PC-3 (cell line): ENCODE results near the gene LZTFL1. TPM values are rescaled to one million over a fixed set of nuclear protein-coding genes. Genes with fewer than 3 reads are reported as not detected.

Experiments
- ATAC-seq: fragments of 200-7000 bp; cut with Tn5 transposase; 2 replicates; pipeline ENCODE4 v1.9.1; 2020; ENCODE audit warnings: mild to moderate bottlenecking, moderate library complexity
- BruUV-seq: library from RNA; stranded (reverse); fragments of 400-500 nt; replicated peaks from 2 replicates; lab custom pipeline; 2021; lab: Mats Ljungman, UMichigan
- CTCF ChIA-PET: fragments of 300-600 bp; sonication (Branson Sonifier 250); formaldehyde crosslinking; loops from one replicate; lab custom pipeline; 2022; ENCODE audit warnings: antibody characterized with exemption; lab: Charles Lee
- POLR2A ChIA-PET: fragments of 300-600 bp; sonication (Branson Sonifier 250); formaldehyde crosslinking; loops from one replicate; lab custom pipeline; 2022; ENCODE audit warnings: antibody characterized with exemption; ENCODE audit not compliant: unreplicated experiment; lab: Charles Lee
- DNase-seq: peaks from one replicate; pipeline ENCODE4 v3.0.0-alpha.2; 2015
- H2AFZ ChIP-seq: fragments of 300-600 bp; sonication (generic); 2 replicates; pipeline ENCODE4 v1.6.0; 2016; ENCODE audit warnings: antibody characterized with exemption, low read length
- H3F3A ChIP-seq: fragments of 300-600 bp; sonication (generic); one replicate; pipeline ENCODE4 v1.6.0; 2017; ENCODE audit warnings: antibody characterized with exemption, low read length, control low read depth, mild to moderate bottlenecking; ENCODE audit not compliant: unreplicated experiment
- H3K27ac ChIP-seq: fragments of 300-600 bp; sonication (generic); 2 replicates; pipeline ENCODE4 v1.5.1; 2016; ENCODE audit warnings: mild to moderate bottlenecking, low read length
- H3K27me3 ChIP-seq: fragments of 300-600 bp; sonication (generic); 2 replicates; pipeline ENCODE4 v1.6.1; 2016; ENCODE audit warnings: low read length, mixed read lengths
- H3K36me3 ChIP-seq: fragments of 300-600 bp; sonication (generic); 2 replicates; pipeline ENCODE4 v1.6.1; 2016; ENCODE audit warnings: low read depth, mixed run types, low read length, mixed read lengths
- H3K4me1 ChIP-seq: fragments of 300-600 bp; sonication (generic); 2 replicates; pipeline ENCODE4 v1.5.1; 2016; ENCODE audit warnings: low read length; ENCODE audit not compliant: insufficient read depth
- H3K4me2 ChIP-seq: fragments of 300-600 bp; sonication (generic); 2 replicates; pipeline ENCODE4 v1.6.0; 2016; ENCODE audit warnings: low read length
- H3K4me3 ChIP-seq: fragments of 300-600 bp; sonication (generic); 2 replicates; pipeline ENCODE4 v1.5.1; 2016; ENCODE audit warnings: mild to moderate bottlenecking, low read length, mixed read lengths
- H3K79me2 ChIP-seq: fragments of 300-600 bp; sonication (generic); 2 replicates; pipeline ENCODE4 v1.6.1; 2017; ENCODE audit warnings: low read length, mixed read lengths
- H3K9ac ChIP-seq: fragments of 300-600 bp; sonication (generic); 2 replicates; pipeline ENCODE4 v1.6.0; 2016; ENCODE audit warnings: mild to moderate bottlenecking, low read length
- H3K9me2 ChIP-seq: fragments of 300-600 bp; sonication (generic); replicated peaks from 2 replicates; pipeline ENCODE4 v1.6.1; 2016; ENCODE audit warnings: mixed run types, low read length, mixed read lengths
- H3K9me3 ChIP-seq: fragments of 300-600 bp; sonication (generic); 2 replicates; pipeline ENCODE4 v1.6.1; 2016; ENCODE audit warnings: low read length, mixed read lengths
- H4K20me1 ChIP-seq: fragments of 300-600 bp; sonication (generic); 2 replicates; pipeline ENCODE4 v1.6.1; 2016; ENCODE audit warnings: low read length, mixed read lengths
- CTCF ChIP-seq: fragments of 300-600 bp; sonication (generic); conservative IDR thresholded peaks from 2 replicates; pipeline ENCODE4 v1.5.1; 2017; ENCODE audit warnings: antibody characterized with exemption, low read depth, mild to moderate bottlenecking, low read length
- EZH2 ChIP-seq: fragments of 300-600 bp; sonication (generic); IDR thresholded peaks from one replicate; pipeline ENCODE4 v1.6.1; 2017; ENCODE audit warnings: antibody characterized with exemption, mild to moderate bottlenecking, low read length; ENCODE audit not compliant: unreplicated experiment
- EZH2phosphoT487 ChIP-seq: fragments of 300-600 bp; sonication (generic); IDR thresholded peaks from 2 replicates; pipeline ENCODE4 v1.6.1; 2018; ENCODE audit warnings: mild to moderate bottlenecking, antibody characterized with exemption, low read length, borderline replicate concordance
- intact Hi-C: fragments of 100-400 bp; cut with micrococcal nuclease; formaldehyde crosslinking; loops from 2 replicates; pipeline ENCODE4 v1.9.0; 2023
- total RNA-seq: library from RNA; depleted of rRNA; stranded (reverse); fragments of >200 nt; gene quantifications from 2 replicates; pipeline ENCODE4 v1.2.3, GENCODE V29; 2014; rRNA removed

Gene LZTFL1
- total RNA-seq, 1 experiment from 2014 or later = 14.2 TPM

GRCh38 chr3:45773714-45774449 lies 68.0 kb downstream of the LZTFL1 start:
- Histone ChIP-seq H4K20me1 (no peaks in the 10 kb centered on the region), H3K4me1 (no peaks in the 10 kb centered on the region), H2AFZ (no peak overlapping the region), H3K4me2 (no peak overlapping the region), H3F3A (no peaks in the 10 kb centered on the region), H3K9me2 (no peaks in the 10 kb centered on the region), H3K27ac (no peak overlapping the region), H3K9ac (no peak overlapping the region), H3K9me3 (no peaks in the 10 kb centered on the region), H3K36me3 (no peaks in the 10 kb centered on the region), H3K27me3 (no peaks in the 10 kb centered on the region), H3K79me2 (no peaks in the 10 kb centered on the region), H3K4me3 (no peak overlapping the region)
- intact Hi-C loops = no loop called here
- BruUV-seq = no TSS peak
- TF ChIP-seq CTCF = no peak
- no peak for TF ChIP-seq EZH2phosphoT487
- no peak for TF ChIP-seq EZH2
- ATAC-seq (no peak; the same call in 1 of the 2 replicates), DNase-seq (peak; percentile 11)
- ChIA-PET CTCF (no interaction called here), POLR2A (interaction anchor here (0.5 to 0.6 kb wide), 2 partner anchors 74 to 250 kb away, joined by 4 to 14 read pairs; no protein-coding TSS in a partner anchor)

Other genes with a start within 250 kb of the LZTFL1 start
- gene LIMD1, start 247.4 kb downstream of the LZTFL1 start, total RNA-seq = 37.1 and 42.7 TPM in 2 replicates
- gene SACM1L, start 152.7 kb downstream of the LZTFL1 start, total RNA-seq = 30.1 and 46.7 TPM in 2 replicates
- gene SLC6A20, start 45.6 kb downstream of the LZTFL1 start, total RNA-seq = not detected in 2 replicates
- gene CCR9, start 44.4 kb upstream of the LZTFL1 start, total RNA-seq = not detected in 2 replicates
- not detected in 2 replicates for gene CXCR6, start 101.3 kb upstream of the LZTFL1 start, total RNA-seq
- 15.4 and 16.9 TPM in 2 replicates for gene FYCO1, start 153.7 kb upstream of the LZTFL1 start, total RNA-seq
- not detected in 2 replicates for gene XCR1, start 185.4 kb upstream of the LZTFL1 start, total RNA-seq